Stimulated activated CD4-positive, alpha-beta T cell treated with anti-CD3 and anti-CD28 coated beads, Interleukin-15, amount 100 ng/mL, for 48 hours (primary cell): ENCODE results near the gene ACTL6A.
A peak's percentile ranks its signal among the peaks of the same experiment; 100 is the strongest.

Experiments
- DNase-seq, 2 donors: peaks; one replicate each; pipeline ENCODE4 v3.0.0-alpha.2; 2020; ENCODE audit warnings: low read depth in 2 of 2

The ACTL6A gene

GRCh38 chr3:179590669-179591068 is 27.9 kb downstream of the ACTL6A start:
- no peak for DNase-seq

- DNase-seq = no peak
Measured at GRCh38 chr3:179591313-179591712, 28.6 kb downstream of the ACTL6A start.

GRCh38 chr3:179599531-179599930 is 36.8 kb downstream of the ACTL6A start:
- no peak for DNase-seq

GRCh38 chr3:179603321-179603720 is 40.6 kb downstream of the ACTL6A start:
- no peak for DNase-seq

GRCh38 chr3:179603831-179604230 is 41.1 kb downstream of the ACTL6A start:
- DNase-seq = no peak

GRCh38 chr3:179604321-179605078 is 41.8 kb downstream of the ACTL6A start, which contains the start of the genes MRPL47 and NDUFB5:
MRPL47 (minus strand) TSS chr3:179604638; CDS start chr3:179604624, 14 bp downstream.
NDUFB5 (plus strand) TSS chr3:179604794; CDS start chr3:179604816, 22 bp downstream.
- peak; percentile 84 to 85 for DNase-seq

- DNase-seq = no peak
Measured at GRCh38 chr3:179606534-179607085, 43.9 kb downstream of the ACTL6A start.

GRCh38 chr3:179608931-179609720 is 46.4 kb downstream of the ACTL6A start:
- DNase-seq = no peak

- no peak for DNase-seq
Measured at GRCh38 chr3:179610066-179610465, 47.3 kb downstream of the ACTL6A start.

- no peak for DNase-seq
Measured at GRCh38 chr3:179613807-179614206, 51.1 kb downstream of the ACTL6A start.

GRCh38 chr3:179615458-179616173 is 52.9 kb downstream of the ACTL6A start:
- DNase-seq = no peak

- DNase-seq = no peak
Measured at GRCh38 chr3:179622023-179622422, 59.3 kb downstream of the ACTL6A start.

GRCh38 chr3:179624451-179624850 is 61.7 kb downstream of the ACTL6A start:
- no peak for DNase-seq

- no peak for DNase-seq
Measured at GRCh38 chr3:179630753-179631451, 68.2 kb downstream of the ACTL6A start.
